G401 (cell line): ENCODE data around the gene IL27RA. TPM values are rescaled to one million over a fixed set of nuclear protein-coding genes. Genes with fewer than 3 reads are reported as not detected.

ENCODE experiments used
- DNase-seq: peaks from one replicate; pipeline ENCODE4 v3.0.0-alpha.2; 2015; ENCODE audit warnings: low spot score
- in situ Hi-C: cut with HindIII; loops from 2 replicates; pipeline ENCODE4 v1.10.0; 2016; ENCODE audit warnings: low sequenced_read_pairs, mixed read lengths
- total RNA-seq: library from RNA; depleted of rRNA; stranded (reverse); fragments of >200 nt; shearing (Covaris generic); gene quantifications from 2 replicates; pipeline ENCODE4 v1.2.3, GENCODE V29; 2014; rRNA removed

The IL27RA gene
- total RNA-seq: 28.1 and 32.5 TPM in 2 replicates

DNA sequence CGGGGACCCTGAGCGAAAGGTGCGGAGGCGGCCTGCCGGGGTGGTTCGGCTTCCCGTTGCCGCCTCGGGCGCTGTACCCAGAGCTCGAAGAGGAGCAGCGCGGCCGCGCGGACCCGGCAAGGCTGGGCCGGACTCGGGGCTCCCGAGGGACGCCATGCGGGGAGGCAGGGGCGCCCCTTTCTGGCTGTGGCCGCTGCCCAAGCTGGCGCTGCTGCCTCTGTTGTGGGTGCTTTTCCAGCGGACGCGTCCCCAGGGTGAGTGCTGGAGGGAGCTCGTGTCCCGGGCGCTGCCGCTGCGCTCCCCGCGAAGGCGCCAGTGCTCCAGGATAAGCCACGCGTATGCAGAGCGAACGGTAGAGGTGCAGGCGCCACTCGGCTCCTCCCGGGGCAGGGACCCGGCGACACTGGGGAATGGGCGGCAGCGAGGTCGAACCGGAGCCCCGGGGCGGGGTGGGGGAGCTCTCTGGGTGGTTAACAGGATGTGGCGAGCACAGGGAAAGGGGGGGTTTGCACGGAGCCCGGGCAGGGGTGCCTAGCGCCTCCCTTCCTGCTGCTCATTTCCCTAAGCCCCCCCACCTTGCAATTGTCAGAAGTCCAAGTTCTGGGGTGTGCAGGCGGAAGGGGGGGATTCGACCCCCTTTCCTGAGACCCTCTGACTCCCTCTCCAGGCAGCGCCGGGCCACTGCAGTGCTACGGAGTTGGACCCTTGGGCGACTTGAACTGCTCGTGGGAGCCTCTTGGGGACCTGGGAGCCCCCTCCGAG, at the start of gene IL27RA:
TSS of gene IL27RA (plus strand) at position 44 of the 762 bp plus-strand sequence. CDS start at position 155, 111 bp downstream.
- in situ Hi-C loops: no loop called here
- DNase-seq: peak; percentile 59

DNA sequence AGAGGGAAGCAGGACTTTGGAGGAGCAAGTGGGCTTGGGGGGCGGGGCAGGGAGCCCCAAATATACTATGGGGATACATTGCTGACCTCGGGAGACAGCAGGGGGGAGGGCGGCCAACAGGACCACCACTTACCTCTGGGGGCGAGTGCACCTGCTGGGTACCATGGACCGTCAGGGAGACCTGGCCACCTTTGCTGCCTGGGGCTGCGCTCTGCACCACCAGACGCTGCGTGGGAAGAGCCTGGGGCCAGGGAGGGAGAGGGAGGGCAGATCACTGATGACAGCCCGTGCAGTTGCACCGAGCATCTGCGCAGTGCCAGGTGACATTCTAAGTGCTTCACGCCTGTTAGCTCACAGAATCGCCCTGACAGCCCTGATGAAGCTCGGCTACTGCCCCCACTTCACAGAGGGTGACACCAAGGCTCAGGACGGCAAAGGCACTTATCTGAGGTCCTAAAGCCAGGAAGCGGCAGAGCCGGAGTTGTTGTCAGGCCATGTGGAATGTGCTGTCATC, 49.5 kb upstream of the IL27RA start:
- DNase-seq: no peak
- in situ Hi-C loops: no loop called here

DNA sequence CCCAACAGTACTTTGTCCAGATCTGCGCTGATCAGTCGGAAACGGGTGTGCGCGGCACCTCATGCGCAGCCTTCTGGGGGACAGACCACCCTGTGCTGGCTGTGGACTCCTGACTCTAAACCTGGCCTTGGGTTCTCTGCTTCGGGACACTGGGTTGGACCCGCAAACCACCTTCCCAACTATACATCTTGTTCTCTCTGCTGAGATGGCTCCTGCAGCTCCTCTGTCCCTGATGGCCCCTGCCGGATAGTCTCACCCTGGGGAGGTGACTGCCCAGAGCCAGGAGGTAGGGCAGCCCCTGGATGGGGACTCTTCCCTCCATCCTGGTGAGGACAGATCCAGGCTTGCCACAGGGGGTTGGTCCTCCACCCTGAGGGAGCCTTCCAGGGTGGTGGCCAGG, 48.8 kb upstream of the IL27RA start:
- in situ Hi-C loops: no loop called here
- DNase-seq: no peak

DNA sequence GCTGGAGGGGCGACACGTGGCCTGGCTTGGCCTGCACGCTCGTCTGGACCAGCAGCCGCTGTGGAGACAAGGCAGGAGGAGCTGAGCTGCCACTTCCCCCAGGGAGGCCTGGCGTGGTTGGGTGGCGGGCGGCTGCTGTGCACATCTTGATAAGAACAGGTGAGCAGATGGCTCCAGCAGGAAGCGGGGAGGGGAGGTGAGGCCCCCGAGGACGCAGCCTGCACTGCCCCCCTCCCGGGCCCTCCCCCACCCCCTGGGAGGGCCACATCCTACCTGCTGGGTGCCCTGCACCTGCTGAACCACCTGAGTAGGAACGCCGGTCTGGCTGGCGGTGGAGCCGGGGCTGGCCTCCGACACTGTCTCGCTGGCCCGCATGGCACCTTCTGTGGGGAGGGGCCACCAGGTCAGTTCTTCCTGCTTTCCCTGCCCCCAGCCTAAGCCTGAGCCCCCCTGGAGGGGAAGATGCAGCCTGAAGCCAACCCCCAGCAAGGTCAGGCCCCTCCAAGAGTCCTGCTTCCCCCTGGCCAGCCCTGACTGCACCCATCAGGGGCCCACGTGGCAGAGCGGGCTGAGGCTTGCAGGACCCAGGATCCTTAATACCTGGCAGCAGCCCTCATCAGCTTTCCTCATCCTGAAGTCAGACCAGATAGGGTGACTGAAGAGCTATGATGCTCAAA, 48.2 kb upstream of the IL27RA start:
- no peak for DNase-seq
- in situ Hi-C loops: no loop called here

DNA sequence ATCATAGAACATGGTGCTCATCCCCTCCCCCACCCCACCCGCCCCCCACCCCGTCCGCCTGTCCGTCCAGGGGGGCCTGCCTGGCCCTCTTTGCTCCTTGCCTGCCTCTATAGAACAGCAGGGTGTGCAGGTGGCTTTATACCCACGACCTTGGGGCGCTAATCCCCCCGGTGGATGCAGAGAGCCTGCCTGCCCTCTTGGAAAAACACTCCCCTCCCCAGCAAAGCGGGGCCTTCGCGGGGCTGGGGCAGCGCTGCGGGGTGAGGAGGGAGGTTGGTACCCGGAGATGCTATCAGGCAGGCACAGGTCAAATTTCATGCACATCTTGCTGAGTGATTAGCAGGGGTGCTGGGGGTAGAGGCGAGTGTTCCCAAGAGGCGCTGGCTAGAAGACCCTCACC, 47.4 kb upstream of the IL27RA start:
- in situ Hi-C loops: no loop called here
- no peak for DNase-seq

DNA sequence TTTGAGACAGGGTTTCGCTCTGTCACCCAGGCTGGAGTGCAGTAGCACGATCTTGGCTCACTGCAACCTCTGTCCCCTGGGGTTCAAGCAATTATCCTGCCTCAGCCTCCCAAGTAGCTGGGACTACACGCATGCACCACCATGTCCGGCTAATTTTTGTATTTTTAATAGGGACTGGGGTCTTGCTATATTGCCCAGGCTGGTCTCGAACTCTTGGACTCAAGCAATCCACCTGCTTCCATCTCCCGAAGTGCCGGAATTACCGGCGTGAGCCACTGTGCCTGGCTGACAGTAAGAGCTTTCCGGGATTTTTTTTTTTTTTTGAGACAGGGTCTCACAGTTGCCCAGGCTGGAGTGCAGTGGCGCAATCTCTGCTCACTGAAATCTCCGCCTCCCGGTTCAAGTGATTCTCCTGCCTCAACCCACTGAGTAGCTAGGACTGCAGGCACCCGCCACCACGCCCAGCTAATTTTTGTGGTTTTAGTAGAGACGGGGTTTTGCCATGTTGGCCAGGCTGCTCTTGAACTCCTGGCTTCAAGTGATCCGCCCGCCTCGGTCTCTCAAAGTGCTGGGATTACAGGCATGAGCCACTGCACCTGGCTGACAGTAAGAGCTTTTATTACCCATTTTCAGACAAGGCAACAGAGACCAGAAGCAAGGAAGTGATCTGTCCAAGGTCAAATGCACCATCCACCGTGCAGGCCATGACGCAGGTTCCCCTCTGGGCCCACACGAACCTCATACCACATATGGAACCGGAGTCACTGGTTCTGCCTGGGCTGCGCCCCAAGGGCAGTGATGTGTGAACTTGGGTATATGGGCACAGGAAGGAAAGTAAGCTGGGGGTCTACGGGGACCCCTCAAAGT, 46.5 kb upstream of the IL27RA start:
- in situ Hi-C loops: no loop called here
- no peak for DNase-seq

DNA sequence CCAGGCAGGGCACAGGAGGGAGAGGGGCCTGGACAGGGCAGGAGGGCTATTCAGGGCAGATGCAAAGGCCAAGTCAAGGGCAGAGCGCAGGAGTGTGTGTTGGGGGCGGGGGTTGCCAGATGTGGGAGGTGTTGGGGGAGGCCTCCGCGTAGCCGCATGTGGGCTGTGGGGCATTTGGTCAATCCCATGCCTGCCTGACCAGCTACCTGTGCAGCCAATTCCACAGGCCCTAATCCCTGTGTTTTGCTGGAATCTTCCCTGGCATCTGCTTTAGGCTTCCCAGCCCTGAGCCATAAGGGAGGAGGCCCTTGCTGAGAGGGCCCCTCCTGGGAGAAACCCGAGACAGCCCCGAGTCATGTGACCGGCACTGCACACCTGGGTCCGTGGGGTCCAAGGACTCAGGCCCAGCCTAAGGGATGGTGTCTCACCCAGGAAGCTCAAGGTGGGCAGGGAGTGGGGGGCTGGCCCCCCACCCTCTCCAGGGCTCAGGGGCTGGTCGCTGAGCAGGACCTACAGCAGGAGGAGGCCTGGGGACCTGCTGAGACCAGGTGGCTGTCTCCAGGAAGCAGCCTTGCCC, 45.7 kb upstream of the IL27RA start:
- DNase-seq: no peak
- in situ Hi-C loops: no loop called here

DNA sequence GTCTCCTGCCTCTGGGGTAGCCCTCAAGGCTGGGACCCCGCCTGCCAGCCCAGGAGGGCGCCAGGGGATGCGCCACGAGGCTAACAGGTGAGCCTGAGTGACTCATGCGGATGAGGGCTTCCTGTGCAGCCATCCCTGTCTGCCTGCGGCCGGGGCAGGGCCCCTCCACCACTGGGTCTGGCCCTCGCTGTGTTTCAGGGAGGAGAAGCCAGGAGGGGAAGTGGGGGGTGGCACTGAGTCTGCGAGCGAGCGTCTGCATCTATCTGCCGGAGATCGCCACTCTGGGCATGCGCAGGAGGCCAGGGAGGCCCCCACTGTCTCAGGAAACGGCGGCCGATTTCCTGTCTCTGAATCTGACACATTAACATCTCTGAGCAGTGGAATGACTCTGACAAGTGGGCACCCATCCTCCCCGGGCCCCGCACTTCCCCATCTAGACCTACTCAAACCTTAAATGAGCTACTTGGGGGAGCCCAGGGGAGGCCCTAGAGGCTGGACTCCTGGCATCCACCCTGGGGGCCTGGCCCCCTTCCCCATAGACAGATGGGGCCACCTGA, 45.1 kb upstream of the IL27RA start:
- in situ Hi-C loops: no loop called here

DNA sequence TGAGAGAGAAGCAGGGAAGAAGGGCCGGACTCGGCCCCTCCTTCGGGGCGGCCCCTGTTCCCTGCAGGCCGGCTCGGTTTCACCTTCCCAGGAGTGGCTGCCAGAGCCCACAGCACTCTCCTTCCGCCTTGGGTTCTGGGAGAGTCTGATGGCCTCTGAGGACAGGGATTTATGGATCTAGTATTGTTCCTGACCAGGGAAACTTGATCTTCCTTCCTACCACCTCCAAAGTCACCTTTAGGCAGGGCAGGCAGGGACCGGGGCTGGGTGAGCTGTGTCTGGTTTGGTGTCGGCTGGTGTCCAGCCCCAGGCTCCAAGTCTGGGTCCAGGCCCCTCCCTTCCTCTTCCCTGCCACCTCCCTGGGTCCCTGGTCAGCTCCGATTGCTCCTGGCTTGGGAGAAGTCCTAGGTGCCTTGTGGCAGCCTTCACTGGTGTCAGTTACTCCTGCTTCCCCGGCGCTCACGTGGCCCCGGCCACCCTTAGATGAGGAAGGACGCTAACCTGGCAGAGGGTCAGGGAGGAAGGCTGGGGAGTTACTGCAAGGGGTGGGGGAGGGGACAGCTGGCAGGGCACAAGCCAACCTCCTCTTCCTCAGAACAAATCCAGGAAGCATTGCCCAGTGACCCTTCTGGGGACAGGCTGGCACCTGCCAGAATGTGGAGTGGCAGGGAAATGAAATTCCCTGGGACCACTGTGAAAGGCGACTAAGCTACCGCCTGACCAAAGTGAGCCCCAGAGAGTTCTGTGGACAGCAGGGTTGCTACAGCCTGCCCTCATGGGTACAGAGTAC, 44.3 kb upstream of the IL27RA start:
- in situ Hi-C loops: no loop called here
- peak; percentile 51 for DNase-seq

More for the DNA sequence above, 45.1 kb upstream of the IL27RA start:
- peak; percentile 81 for DNase-seq

DNA sequence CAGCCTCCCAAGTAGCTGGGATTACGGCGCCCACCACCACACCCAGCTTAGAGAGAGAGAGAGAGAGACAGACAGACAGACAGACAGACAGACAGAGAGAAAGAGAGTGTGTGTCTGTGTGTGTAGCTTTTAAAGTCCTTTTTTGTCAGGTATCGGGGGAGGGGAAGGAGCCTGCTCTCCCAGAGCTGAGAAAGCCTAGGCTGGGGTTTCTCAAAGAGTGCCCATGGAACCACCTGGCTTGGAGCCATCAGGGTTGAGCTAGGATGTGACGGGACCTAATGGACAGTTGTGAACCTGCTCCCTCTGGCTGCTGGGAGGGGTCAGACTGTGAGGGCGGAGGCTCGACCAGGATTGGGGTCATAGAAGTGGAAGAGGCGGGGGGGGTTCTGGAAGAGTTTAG, 42.1 kb upstream of the IL27RA start:
- in situ Hi-C loops: no loop called here
- no peak for DNase-seq

DNA sequence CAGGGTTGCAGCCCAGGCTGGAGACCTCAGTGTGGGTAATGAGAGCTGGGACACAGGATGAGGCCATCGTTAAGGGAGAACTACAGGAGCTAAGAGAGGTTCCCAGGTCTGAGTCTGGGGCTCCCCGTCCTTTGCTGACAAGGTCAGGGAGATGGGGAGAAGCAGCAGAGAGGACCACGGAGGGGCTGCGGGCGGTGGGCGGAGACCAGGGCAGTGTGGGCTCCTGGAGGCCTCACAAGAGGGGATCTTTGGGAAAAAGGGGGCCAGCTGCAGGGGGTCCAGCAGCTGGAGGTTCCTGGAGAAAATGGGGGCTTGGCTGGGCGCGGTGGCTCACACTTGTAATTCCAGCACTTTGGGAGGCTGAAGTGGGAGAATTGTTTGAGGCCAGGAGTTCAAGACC, 41.5 kb upstream of the IL27RA start:
- DNase-seq: no peak
- in situ Hi-C loops: no loop called here

DNA sequence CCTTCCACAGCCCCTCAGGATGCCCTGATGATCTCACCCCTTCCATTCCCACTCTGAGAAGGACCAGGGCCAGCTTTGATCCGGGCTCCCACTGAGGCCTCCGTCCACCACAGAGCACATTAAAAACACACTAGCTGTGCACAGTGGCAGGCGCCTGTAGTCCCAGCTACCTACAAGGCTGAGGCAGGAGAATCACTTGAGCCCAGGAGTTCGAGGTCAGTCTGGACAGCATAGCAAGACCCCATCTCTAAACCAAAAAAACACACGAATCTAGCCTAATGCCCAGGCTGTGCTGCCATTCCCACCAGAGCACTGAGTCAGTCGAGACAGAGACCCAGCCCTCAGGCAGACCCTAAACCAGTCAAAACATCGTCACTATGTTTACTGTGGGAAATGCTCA, 39.5 kb upstream of the IL27RA start:
- in situ Hi-C loops: no loop called here
- DNase-seq: no peak

DNA sequence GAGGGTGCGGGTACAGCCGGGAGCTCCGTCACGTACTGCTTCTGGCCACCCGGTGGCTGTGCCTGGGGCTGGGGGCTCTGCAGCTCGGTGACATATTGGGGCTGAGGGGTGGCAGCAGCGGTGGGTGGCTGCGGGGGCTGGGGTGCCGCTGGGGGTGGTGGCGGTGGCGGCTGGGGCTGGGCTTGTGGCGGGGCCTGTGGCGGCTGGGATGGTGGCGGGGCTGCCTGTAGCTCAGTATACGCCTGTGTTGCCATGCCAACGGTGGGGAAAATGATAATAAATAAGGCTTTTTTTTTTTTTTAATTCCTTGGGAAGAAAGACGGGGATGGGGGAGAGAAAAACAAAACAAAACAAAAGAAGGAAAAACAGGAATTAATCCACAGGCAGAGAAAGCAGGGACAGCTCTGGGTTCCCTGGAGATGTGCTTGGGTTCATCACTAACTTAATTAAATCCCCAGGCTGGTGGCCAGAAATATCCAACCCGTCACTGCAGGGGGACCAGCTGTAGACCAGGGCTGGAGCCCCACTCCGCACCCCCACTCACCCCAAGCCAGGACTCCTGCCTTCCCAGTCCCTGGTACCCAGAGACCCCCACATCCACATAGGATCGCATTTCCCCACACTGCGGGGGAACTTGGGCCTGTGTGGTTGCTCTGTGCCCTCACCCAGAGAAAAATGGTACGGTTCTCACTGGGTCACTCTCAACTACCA, 37.8 kb upstream of the IL27RA start:
- in situ Hi-C loops: no loop called here
- peak; percentile 70 for DNase-seq

DNA sequence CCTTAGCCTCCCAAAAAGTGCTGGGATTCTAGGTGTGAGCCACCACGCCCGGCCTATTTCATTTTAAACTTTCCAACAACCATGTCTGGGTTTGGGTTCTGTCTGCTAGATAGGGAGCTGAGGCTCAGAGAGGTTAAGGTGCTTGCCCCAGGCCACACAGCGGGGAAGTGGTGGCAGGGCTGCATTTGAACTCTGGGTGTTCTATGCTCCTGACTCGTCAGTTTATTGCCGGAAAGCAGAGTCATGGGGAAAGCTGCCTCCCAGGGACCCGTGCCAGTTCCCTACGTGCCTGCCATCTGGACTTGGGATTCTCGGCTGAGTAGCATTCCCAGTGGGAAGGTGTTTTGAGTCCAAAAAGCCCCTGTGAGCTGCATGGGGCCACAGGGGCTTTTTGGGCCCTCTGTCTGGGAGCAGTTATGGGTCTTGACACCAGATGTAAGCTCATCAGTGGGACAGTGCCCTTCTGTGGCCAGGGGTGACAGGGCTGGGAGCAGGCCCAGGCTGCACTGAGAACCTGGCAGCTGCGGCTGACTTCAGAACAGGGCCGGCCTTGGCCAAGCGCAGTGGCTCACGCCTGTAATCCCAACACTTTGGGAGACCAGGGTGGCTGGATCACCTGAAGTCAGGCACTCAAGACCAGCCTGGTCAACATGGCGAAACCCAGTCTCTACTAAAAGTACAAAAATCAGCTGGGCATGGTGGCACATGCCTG, 36.4 kb upstream of the IL27RA start:
- in situ Hi-C loops: no loop called here
- peak; percentile 93 for DNase-seq

DNA sequence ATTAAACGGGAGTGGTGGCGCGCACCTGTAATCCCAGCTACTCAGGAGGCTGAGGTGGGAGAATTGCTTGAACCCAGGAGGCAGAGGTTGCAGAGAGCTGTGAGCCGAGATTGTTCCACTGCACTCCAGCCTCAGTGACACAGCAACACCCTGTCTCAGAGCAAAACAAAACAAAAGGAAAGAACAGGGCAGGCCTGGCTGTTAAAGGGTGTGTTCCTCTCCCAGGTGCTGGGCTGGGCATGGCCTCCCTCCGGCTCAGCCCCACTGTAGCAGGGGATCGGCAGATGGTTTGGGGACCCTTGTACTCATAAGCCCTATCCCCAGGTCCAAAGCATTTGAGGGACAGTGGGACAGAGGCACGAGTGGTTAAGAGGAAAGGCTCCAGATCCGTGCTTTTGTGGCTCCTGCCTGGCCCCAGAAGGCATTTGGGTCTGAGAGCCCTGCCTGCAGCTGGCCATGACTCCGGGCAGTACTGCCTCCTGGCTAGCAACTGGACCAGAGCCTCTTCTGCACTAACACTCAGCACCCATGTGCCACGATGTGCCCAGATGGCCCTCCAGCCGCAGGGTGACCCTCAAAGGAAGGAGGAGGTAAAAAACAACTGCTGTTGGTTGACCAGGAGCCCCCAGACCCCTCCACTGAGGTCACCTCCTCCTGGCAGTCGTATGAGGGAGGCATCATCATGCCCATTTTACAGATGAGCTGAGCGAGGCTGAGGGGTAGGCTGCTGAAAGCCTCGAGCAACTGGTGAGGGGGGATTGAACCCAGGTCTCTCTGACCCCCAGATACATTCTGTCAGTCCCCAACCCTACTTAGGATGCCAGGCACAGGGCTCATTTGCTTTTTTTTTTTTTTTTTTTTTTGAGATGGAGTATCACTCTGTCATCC, 35.4 kb upstream of the IL27RA start:
- no peak for DNase-seq
- in situ Hi-C loops: no loop called here

DNA sequence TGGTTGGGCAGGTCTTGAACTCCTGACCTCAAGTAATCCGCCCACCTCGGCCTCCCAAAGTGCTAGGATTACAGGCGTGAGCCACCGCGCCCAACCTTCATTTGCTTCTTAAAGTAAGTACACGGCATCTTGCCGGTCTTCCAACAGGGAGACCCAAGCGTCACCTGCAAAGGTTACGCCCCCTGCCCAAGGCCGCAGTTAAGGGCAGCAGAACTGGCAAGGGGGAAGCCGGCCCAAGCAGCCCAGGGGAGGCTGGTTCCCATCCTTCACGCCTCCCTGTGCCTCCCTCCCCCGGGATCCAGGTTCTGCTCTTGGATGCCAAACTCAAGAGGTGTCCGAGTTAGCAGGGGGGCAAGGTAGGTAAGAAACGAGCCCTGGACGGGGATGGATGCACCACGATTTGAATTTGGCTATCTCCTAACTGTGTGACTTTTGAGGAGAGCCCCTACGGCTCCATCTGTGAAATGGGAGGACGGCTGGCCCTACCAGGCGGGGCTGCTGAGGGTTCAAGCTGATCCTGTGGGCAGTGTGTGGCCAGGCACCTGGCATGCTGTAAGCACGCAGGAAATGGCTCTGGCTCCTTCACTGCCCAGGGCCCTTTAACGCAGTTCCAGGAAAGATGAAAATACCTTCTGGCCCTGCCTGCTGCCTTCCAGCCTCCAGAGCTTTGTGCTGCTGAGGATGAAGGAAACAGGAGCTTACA, 34.5 kb upstream of the IL27RA start:
- in situ Hi-C loops: no loop called here
- DNase-seq: peak; percentile 85
